HG03571 (cell line): ENCODE data around the gene WNT2.

Source experiments
- ATAC-seq: cut with Tn5 transposase; IDR thresholded peaks from one replicate; pipeline ENCODE4 v1.9.1; 2021; ENCODE audit not compliant: unreplicated experiment

WNT2 gene

DNA sequence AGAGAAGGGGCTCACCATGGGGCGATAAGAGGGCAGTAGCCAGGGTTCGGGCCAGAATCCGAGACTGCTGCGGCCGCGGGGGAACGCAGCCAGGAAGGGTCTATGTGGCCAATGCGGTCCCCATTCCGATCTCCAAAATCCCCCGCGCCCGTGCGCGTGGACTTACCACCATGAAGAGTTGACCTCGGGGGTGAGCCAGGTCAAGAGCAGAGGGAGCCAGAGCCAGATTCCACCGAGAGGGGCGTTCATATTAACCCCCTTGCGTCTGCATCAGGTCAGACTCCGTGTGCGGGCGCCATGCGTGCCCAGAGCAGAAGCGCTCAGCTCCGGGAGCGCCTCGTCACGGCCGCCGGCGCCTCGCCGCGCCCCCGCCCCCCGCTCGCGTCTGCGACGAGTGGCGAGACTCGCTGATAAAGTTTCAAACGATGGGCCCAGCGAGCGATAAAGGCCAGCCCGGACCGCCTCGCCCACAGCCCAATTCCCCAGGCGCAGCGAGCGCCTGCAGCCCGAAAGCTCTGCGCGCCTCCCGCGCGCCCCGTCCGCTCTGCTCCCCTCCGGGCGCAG, at the start of gene WNT2:
Gene WNT2, minus strand, starts transcription at position 318 of the 564 bp plus-strand sequence. Its CDS starts 69 bp downstream, at position 249.
- no peak for ATAC-seq

DNA sequence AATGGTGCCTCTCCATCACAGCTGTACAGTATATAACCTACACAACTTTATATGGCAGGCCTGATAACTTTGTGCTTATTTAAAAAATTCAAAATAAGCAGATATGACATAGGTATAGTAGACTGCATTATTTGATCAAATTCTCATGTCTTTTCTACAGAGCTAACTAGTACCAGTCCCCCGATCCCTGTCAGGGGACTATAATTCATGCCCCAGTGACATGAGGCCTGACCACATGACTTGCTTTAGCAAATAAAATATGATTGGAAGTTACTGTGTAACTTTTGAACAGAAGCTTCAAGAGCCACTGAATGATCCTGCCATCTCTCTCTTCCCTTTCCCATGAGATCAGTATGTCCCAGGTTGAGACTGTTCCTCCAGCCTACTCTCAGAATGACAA, 49.2 kb upstream of the WNT2 start:
- ATAC-seq: no peak

DNA sequence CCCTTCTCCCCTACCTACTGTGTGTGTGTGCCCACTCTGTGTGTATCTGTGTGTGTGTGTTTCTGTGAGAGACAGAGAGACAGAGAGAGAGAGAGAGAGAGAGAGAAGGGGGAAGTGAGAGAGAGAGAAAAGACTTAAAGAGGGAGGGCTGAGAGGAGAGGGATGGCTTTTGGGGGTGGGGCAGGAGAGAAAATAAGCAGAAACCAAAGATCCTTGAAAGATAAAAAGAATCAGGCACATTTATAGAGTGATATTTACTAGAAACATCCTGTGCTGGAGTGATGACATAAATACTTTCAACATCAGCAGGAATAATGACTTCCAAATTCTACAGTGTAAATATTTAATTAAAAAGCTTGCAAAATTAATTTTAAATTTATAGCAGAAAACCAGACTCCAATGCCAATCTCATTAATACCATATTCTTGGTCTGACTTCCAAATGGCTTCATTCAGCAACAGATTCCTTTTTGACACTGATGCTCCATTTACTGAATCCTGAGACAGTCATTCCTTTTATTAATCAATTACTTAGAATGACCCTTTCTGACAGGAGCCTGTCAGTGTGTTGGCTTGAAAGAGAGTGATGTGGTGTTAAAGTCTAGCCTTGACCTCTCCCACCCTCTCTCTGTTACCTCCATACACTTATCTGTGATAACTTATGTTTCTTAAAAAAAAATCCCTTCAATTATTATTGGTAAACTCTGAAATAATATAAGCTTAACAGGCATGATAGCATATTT, 41.7 kb upstream of the WNT2 start:
- ATAC-seq: no peak

DNA sequence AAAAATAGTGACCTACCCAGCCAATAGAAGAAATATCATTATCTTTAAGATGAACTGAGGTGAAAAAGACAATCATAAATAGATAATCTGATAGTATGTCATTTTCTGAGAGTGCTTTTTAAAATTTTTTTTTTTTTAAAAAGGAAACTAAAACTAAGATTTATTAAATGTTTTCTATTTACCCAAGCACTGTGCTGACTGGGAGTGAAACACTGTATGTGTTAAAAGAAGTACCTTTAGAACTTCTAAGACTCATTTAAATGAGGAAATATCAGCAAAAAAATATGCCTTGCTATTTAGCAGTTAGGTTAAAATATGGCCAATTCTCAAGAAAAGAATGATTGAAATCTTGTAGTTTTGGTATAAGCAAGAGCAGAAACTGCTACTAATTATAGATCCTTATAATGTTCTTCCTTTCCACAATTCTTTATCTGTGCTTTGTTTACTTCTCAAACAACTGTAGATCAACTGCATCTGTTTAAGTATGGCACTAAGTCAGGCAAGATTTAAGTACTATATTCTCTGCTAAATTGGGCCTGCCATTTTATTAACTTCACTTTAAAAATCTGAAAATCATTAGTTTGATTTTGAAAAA, 39.5 kb upstream of the WNT2 start:
- ATAC-seq: no peak

DNA sequence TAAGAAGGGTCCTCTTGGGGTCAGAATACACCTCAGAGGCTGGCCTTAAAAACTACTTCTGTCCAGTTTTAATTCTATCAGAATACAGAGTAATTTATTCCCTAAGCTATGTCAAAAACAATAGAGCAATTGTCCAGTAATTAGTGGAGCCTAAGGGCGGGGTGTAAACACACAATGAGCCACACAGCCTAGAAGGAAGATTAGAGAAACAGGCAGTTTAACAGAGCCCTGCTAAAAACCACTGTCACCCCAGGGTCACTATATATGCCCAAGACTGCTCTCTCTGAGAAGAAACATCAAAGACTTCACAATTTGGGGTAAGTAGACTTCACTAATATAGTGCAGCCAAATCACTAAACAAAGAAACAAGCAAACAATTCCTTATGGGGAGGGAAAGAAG, 27.2 kb upstream of the WNT2 start:
- ATAC-seq: no peak

DNA sequence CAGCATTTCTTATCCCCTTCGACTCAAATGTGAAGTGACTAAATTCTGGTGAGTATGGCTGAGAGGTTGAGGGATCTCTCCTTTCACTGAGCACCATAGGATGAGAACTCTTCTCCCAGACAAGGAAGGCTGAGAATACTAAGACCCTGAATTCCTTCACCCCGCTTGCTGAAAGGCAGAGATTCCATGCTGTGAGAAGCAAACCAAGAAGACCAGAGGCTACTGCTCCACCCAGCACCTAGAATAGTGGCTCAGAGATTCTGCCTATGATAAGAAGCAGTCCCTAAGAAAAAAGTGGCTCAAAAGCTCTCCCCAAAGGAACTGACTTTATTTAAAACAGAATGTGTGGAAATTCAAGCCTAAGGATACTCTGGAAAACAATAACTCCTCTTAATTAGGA, 26.7 kb upstream of the WNT2 start:
- ATAC-seq: no peak

DNA sequence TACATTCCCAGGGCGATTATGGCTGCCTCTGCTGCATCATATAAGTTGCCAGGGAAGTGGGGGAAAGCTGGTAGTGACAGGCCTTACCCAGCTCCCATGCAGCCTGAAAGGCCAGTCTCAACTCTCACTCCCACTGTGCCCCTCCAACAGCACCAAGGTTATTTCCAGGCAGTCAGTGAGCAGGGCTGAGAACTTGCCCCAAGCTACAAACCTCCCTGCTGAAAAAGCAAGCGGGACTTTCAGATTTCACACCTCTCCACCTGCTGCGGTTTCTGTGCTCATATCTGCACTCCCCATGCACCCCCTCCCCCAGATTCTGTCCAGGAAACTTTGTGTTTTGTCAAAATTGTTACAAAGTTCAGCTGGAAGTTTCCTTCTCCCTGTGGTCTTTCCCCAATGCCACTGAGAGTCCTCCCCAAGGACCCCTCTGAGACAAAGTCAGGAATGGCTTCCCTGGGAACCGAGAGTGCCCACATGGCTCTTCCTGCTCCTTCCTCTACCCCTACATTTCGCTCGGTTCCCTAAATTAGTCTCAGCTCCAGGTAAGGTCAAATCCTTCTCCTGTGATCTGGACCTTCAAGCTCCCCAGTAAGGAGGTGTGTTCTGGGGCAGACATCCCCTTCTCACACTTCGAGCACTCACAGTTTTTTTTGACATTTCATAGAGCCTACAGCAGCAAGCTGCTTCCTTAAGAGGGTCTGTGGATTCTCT, 25.3 kb upstream of the WNT2 start:
- peak; percentile 57 for ATAC-seq

DNA sequence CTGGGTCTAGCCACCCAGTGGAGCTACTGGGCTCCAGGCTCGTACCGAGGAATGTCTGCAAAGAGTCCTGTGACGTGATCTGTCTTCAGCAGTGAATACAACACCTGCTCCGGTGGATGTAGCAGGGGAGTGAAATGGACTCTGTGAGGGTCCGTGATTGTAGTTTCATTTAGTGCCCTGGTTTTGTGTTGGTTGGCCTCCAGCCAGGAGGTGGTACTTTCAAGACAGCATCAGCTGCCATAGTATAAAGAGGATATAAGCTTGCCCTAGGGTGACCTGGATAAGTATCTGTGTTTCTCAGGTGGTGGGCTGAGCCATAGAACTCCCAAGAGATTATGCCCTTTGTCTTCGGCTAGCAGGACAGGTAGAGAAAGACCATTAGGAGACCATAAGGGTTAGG, 24.6 kb upstream of the WNT2 start:
- ATAC-seq: no peak

DNA sequence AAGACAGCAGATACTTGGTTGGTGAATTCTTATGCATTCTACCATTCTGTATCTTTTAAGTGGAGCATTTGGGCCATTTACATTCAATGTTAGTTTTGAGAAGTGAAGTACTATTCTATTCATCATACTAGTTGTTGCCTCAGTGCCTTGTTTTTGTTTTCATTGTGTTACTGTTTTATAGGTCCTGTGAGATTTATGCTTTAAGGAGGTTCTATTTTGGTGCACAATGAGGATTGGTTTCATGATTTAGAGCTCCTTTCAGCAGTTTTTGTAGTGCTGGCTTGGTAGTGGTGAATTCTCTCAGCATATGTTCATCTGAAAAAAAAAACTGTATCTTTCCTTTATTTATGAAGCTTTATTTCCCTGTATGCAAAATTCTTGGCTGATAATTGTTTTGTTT, 23.3 kb upstream of the WNT2 start:
- no peak for ATAC-seq

DNA sequence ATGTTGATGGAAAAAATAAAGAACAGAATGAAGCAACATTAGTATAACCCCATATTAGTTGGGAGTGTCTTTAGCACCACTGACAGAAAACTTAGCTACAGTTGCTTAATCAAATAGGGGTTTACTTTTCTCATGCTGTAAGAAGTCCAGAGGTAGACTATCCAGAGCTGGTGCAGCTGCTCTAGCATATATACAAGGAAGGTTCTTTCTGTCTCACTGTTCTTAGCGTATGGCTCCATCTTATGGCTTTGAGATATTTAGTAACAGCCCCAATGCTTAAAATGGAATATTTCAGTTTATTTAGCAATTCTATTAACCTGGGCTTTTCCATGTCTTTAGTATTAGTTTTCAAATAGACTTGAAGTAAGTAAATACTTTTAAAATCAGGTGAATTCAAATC, 15.2 kb upstream of the WNT2 start:
- ATAC-seq: no peak

DNA sequence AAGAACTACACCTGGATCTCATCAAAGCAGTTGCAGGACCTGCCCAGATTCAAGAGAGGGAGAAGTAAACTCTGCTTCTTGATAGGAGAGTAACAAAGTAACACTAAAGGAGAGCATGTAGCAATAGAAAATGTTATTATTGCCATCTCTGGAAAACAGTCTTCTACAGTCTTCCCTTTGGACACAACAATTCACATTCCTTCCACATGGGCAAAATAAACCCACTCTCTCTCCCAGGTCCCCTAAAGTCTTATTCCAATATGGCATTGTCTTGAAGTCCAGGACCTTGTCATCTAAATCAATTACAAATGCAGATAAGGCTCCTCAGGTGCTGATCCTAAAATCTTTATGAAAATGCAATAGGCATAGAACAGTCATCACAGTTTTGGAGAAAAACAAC, 10.3 kb upstream of the WNT2 start:
- ATAC-seq: no peak

DNA sequence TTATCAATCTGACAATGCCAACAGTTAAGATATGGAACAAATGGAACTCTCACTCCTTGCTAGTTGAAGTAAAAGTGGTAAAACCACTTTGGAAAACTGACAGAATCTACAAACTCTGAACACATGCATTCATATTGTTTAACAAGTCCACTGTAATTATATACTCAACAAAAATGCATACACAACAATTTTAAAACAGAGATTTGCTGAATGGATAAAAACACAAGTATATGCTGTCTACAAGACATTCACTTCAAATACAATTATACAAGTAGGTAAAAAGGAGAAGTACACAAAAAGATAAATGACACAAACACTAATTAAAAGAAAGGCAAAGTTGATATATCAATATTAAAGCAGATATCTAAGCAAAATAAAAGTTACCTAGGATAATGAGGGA, 9.2 kb upstream of the WNT2 start:
- no peak for ATAC-seq

DNA sequence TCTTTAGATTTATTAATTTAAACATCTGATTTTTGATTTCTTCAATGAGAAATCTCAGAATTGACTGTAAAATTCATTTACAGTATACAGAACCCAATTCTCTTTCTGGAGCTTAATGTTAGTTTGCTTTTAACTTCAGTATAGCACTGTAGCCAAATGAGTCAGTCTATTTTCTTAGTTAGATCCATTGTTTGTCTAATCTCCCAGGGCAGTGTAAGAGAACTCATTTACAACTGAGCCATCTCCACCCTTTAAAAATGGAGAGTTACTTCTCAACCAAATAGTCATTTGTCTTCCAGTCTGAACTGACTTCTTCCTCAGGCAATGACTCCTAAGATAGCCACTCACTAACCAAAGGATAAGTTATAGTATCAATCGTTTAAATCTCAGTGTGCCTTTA, 3.0 kb upstream of the WNT2 start:
- ATAC-seq: no peak

DNA sequence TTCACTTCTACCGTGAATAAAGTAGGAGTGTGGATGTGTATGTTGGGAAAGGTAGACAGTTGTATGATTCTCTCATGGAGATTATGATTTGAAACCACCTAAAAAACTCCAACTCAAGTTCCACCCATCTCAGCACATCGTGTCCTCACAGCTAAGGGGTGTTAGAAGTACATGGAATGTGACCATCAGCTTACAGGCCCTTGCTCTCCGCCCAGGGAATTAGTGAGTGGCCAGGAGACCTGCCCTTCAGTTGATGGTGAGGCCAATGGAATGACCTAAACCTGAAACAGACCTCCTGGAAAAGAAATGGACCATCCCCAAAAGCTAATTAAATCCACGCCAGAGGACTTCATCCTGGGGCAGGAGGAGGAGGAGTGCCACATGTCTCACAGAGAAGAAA, 2.1 kb upstream of the WNT2 start:
- no peak for ATAC-seq

DNA sequence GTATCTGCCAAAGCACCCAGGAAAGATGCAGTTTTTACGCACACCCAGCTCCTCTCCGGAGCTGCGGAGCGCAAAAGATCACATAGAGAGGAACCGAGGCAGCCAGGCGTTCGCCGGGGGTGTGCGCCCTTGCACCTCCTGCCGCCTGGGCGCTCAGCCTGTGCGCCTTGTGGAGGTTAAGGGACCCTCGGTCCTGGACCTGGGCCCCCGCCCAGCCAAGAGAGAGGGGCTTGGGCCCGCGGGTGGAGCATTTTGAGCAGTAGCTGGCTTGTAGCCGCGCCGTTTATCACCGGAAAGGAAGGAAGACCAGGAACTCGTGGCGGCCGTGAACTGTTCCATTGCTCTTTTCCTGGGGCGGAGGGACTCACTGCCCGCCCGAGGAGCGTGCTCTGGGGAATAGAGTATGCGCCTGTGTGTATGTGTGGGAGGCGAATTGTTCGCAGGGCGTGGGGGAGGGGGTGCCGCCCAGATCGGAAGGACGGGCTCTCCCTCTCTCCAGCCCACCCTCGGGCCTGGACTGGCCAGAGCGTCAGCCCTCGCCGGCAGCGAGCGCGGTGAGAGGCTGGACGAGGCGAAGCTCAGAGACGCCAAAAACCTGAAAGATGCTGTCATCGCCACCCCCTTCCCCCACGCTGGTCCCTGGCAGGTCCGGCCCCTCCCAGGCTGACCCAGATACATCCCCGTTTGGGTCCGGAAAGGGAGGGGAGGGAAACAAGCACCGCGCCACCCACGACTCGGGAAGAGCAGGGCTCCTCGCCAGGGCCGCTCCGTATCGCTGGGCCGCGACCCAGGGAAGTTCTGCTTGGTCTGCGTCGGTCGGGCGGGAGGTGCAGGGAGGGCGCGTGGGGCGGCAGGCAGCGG, 1.2 kb upstream of the WNT2 start:
- no peak for ATAC-seq

DNA sequence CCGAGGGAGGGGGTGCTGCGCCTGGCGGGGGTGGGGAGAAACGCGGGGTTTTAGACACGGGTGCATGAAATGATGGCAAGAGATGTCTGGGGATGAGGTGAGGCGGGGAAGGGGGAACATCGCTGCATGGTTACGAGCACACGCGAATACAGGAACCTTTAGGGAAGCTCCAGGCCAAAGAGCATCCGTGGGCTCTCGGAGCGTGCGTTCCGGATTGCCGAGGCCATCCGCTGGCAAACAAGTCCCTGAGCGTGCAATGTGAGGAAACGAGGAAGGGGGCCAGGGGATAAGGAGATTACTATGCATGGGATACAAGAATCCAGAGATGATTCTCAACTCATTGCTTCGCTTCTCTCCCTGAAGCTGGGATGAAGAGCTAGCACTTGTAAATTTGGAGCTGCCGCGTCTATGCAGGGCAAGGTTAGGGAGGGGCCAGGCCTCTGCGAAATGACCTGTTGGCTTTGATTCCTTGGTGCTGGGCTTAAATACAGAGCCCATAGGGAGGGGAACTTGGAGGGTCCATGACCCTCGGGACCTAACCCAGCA, 520 bp upstream of the WNT2 start:
- ATAC-seq: no peak

DNA sequence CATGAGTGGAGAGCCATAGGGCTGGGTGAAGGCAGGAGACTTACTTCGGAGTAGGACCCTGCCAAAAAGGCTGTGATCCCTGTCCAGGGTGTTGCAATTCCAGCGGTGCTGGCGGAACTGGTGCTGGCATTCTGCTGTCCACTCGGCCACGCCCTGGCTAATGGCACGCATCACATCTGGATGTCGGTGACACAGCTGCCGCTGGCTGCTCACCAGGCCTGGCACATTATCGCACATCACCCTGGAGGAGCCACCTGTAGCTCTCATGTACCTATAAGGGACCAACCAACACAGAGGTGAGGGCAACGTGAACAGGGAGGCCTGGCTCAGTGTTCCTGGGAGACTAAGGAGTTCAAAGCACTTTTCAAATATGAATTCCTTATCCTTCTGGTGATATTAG, 2.3 kb downstream of the WNT2 start:
- no peak for ATAC-seq

DNA sequence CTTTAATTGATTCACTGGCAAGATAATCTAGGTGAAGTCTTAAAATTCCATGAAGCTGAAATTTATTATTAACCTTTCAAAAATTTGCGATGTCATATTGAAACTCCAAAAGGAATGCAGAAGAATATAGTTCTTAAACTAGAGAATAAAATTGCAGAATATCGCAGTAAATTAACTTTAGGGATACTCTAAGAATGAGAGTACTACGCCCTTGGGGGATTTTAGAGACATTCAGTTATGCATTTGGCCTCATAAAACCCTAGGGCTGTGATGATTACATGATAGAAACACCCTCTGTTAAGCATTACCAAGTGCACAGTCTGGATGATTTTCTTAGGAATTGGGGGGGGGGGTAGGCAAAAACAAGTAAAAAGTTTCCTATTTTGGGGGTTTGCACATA, 3.7 kb downstream of the WNT2 start:
- ATAC-seq: no peak

DNA sequence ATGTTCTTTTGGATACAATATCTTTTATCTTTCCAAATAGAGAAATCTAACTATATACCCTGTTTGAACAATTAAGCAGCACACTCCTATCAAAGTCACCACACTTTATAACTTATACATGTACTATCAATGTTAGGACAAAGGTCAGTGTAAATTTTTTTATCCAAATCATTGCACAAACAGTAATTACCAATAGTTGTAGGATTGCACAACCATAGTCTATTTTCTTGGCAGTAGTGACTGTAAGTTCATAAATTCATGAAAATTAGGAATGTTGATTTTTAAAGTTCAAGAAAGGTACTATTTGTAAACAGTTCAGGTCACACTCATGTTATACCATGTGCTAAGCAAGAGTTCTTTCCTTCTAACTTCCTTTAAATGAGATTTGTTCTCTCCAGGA, 9.3 kb downstream of the WNT2 start:
- no peak for ATAC-seq

DNA sequence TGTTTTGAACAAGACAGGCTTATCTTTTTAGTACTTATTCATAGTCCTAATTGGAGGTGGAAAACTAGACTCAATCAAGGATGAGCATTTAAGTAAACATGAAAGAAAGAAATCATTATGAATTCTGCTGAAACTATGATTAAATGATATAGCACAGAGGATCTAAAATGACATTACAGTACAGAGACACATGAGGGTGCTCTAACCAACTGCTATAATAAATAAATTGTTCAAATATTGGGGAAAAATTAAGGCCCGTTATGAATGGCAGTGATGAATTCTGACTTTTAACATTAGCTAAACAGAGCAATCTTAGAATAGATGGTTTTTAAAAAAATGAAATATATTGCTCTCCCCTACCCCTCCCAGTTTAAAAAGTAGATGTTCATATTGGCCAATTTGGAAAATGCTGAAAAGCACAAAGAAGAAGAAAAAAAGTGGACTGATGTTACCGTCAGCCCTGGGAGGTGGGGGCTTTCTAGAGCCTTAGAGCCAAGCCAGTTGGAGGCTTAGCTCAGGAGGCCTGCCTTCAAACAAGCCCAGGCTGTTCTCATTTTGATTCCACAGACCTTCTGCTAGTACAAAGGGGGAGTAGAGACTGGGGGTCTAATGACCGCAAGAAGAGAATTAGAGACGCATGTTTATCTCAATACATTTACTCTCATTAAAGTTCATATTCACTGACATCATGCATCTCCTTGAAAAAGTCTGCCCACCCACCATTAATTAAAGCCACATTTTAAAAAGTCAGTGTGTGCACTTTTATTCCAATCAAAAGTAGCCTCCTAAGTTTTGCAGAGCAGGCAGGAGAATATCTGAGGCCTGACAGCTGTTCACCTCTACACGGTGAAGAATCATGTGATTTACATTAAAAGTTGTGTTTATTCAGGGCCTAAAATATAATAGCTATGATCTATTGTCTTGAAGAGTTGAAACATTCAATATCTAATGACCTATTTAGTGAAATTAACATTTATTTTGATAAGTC, 10.0 kb downstream of the WNT2 start:
- ATAC-seq: no peak
